ENCODE measurements around the gene DGKQ.

Gene DGKQ

DNA sequence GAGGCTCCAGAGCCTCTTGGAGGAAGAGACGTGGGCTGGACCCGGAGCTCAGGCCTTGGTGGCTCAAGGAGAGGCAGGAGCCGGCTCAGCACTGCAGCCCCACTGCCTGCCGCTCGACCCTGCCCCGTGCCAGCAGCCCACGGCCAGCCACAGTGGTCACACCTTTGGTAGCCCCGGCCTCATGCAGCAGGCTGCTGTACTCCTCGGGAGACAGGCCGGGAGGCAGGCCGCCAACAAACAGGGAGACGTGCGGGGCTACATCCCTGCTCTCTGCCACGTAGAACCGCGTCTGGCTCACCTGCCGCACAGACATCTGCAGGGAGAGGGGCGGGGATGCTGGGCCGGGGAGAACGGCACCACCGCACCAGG lies 7.6 kb downstream of the DGKQ start:
- DNase-seq (ENCODE audit: low read depth, low spot score), result no peak
- no peak overlapping the region for H3K9ac ChIP-seq (ENCODE audit: insufficient read length, low read depth)
- H3K36me3 ChIP-seq (ENCODE audit: insufficient read depth, insufficient read length, low read length), result peaks cover 57% of the 10 kb centered on the region
- H3K27me3 ChIP-seq (ENCODE audit: insufficient read depth, insufficient read length), result no peaks in the 10 kb centered on the region
- peaks cover 20% of the 10 kb centered on the region for H3K4me1 ChIP-seq (ENCODE audit: insufficient read depth, insufficient read length)
- H3K9me3 ChIP-seq (ENCODE audit: insufficient read depth, low read length), result no peaks in the 10 kb centered on the region
- H3K4me3 ChIP-seq (ENCODE audit: insufficient read length, low read depth), result no peak overlapping the region
- TF ChIP-seq YY1 (IDR thresholded peaks at IDR 0.05; ENCODE audit: insufficient read depth, insufficient read length), result no peak
- TF ChIP-seq SUZ12 (IDR thresholded peaks at IDR 0.05; ENCODE audit: extremely low read depth, insufficient read depth, insufficient read length), result no peak
- no peak for TF ChIP-seq ZNF274 (IDR thresholded peaks at IDR 0.05; ENCODE audit: low read depth, low read length)

DNA sequence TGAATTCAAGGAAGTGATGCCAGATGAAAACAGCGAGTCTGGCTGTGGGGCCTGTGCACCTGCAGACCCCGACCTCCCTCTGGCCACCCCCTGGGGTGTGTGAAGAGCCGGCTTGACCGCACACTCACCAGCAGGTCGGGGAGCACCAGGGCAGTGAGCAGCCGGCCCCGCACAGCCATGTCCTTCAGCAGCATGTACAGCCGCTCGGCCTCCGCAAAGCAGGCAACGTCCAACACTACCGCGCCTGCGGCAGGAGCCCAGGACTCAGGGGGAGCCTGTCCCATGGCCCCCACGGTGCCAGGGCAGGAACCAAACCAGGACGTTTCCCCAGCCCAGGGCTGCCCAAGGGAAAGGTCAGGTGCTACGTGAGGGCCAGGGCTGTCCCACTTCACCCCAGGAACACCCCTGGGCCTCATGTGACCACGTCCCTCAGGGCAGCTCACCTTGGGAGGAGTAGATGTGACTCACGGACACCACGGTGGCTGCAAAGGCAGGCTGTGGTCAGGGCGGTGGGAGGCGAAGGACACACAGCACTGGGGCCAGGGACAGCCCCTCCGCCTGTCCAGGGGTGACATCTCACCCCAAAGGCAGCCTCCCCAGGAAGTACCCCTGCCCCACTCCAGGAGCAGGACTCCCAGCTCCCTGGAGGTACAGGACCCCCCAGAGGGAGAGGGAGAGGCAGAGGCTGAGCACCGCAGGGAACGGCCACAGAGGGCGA lies 8.2 kb downstream of the DGKQ start:
- Histone ChIP-seq H3K9me3 (ENCODE audit: insufficient read depth, low read length) (no peaks in the 10 kb centered on the region), H3K27me3 (ENCODE audit: insufficient read depth, insufficient read length) (no peaks in the 10 kb centered on the region), H3K9ac (ENCODE audit: insufficient read length, low read depth) (no peak overlapping the region), H3K4me1 (ENCODE audit: insufficient read depth, insufficient read length) (peaks cover 15% of the 10 kb centered on the region), H3K36me3 (ENCODE audit: insufficient read depth, insufficient read length, low read length) (peaks cover 62% of the 10 kb centered on the region), H3K4me3 (ENCODE audit: insufficient read length, low read depth) (no peak overlapping the region)
- TF ChIP-seq SUZ12 (IDR thresholded peaks at IDR 0.05; ENCODE audit: extremely low read depth, insufficient read depth, insufficient read length) (no peak), ZNF274 (IDR thresholded peaks at IDR 0.05; ENCODE audit: low read depth, low read length) (no peak), YY1 (IDR thresholded peaks at IDR 0.05; ENCODE audit: insufficient read depth, insufficient read length) (no peak)
- DNase-seq (ENCODE audit: low read depth, low spot score), result no peak

DNA sequence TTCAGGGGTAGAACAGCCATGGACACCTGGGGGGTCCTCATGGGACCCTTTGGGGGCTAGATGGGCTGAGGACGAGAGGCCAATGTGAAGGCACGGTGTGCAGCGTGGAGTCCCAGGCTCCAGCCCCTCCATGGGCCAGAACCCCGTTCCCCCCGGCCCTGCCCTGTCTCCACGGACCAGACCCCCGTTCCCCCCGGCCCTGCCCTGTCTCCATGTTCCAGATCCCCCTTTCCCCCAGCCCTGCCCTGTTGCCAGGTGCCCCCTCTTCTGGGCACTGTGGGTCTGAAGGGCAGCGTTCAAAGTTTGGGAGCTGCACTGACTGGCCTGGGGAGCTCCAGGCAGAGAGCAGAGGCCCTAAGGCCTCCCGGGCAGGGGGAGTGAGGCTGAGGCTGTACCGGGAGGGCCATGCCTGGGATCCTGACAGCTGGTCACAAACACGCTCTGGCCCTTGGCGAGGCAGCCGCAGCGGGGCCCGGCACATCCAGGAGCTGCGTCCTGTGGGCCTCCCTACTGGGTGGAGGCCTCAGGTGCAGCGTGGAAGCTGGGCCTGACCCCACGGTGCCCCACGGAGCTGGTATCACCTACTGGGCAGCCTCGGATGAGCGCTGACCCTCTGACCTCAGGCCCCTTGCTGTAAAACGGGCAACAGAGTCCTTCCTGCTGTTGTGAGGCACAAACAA lies 8.9 kb downstream of the DGKQ start:
- TF ChIP-seq SUZ12 (IDR thresholded peaks at IDR 0.05; ENCODE audit: extremely low read depth, insufficient read depth, insufficient read length), result no peak
- TF ChIP-seq YY1 (IDR thresholded peaks at IDR 0.05; ENCODE audit: insufficient read depth, insufficient read length), result no peak
- TF ChIP-seq ZNF274 (IDR thresholded peaks at IDR 0.05; ENCODE audit: low read depth, low read length), result no peak
- H3K9me3 ChIP-seq (ENCODE audit: insufficient read depth, low read length), result no peaks in the 10 kb centered on the region
- no peak overlapping the region for H3K9ac ChIP-seq (ENCODE audit: insufficient read length, low read depth)
- DNase-seq (ENCODE audit: low read depth, low spot score), result no peak
- peaks cover 12% of the 10 kb centered on the region for H3K4me1 ChIP-seq (ENCODE audit: insufficient read depth, insufficient read length)
- H3K36me3 ChIP-seq (ENCODE audit: insufficient read depth, insufficient read length, low read length), result peaks cover 68% of the 10 kb centered on the region
- no peak overlapping the region for H3K4me3 ChIP-seq (ENCODE audit: insufficient read length, low read depth)
- no peaks in the 10 kb centered on the region for H3K27me3 ChIP-seq (ENCODE audit: insufficient read depth, insufficient read length)

DNA sequence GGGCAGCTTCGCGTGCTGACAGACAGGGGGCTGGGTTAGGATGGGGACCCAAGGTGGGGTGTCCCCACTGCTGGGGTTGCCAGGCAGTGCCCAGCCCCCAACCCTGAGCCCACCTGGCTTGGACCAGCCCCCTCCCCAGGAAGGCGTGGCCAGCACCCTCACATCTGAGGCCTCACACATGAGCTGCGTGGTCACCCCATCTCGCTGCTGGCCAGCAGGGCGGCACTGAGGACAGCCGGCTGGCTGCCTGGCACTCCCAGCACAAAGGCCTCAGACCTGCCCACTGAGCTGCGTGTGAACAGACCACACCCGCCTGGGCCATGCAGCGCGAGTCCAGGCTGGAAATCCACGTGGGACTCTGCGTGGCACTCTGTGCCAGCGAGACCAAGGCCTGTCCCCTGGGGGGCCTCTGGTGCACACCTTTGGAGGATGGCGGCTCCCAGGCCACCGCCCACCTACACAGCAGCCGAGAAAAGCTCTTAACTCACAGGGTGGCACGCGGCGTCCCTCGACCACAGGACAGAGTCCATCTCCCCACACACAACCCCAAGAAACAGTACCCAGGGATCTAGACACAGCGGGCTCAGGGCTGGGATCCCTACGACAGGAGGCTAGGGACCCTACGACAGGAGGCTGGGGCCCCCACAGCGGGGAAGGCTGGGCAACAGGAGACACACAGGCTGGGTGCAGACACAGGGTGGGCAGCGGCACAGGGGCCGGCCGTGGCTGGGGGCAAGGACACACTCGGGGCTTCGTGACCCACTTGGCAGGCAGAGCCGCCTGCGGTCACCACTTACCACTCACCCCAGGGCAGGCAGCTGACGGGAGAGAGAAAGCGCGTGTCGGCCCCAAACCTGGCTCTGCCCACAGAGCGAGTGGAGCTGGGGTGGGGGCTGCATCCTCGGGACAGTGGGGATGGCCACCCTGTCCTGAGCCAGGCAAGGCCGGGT lies 9.8 kb downstream of the DGKQ start:
- no peaks in the 10 kb centered on the region for H3K27me3 ChIP-seq (ENCODE audit: insufficient read depth, insufficient read length)
- no peak for DNase-seq (ENCODE audit: low read depth, low spot score)
- peaks cover 71% of the 10 kb centered on the region for H3K36me3 ChIP-seq (ENCODE audit: insufficient read depth, insufficient read length, low read length)
- H3K4me1 ChIP-seq (ENCODE audit: insufficient read depth, insufficient read length), result peaks cover 6% of the 10 kb centered on the region
- no peaks in the 10 kb centered on the region for H3K9me3 ChIP-seq (ENCODE audit: insufficient read depth, low read length)
- H3K4me3 ChIP-seq (ENCODE audit: insufficient read length, low read depth), result no peak overlapping the region
- no peak overlapping the region for H3K9ac ChIP-seq (ENCODE audit: insufficient read length, low read depth)
- TF ChIP-seq YY1 (IDR thresholded peaks at IDR 0.05; ENCODE audit: insufficient read depth, insufficient read length), result no peak
- TF ChIP-seq SUZ12 (IDR thresholded peaks at IDR 0.05; ENCODE audit: extremely low read depth, insufficient read depth, insufficient read length), result no peak
- no peak for TF ChIP-seq ZNF274 (IDR thresholded peaks at IDR 0.05; ENCODE audit: low read depth, low read length)

DNA sequence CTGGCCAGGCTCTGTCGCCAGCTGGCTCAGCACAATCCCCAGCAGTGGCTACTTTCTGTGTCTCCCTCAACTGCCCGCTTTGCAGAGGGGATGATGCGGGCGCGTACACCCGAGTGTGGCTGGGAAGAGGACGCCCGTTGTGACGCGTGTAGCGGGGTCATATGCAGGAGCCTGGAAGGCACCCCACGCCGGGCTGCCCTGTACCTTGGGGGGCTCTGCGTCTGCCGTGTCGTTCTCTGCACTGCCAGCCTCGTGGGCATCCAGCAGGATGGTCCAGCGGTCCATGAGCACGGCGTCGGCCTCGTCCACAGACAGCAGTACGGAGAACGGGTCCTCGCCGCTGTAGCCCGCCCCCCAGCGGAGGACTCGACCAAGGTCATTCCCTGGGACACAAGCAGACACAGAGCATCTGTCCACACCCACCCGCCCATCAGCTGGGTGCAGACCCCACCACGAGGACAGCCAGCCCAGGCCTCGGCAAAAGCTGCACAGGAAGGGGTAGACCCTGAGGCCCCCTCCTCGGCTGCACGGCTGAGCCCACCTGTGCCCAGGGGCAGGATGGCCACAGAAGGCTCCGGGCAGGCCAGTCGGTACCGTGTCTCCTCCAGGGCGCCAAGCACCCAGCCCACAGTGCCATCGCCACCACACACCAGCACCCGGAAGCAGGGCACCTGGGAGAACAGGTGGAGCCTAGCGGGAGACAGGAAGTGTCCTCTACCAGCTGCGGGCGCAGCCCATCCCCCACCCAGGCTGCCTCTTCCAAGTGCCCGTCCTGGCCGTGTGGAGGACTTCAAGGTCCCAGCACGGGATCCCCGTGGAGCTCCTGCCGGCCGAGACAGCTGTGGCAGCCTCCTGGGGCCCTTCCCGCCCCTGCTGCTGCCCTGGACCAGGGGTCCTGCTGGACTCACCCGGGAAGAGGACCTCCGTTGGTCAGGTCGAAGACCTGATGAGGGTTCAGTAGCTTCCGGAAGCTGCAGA lies 10.8 kb downstream of the DGKQ start:
- no peaks in the 10 kb centered on the region for H3K27me3 ChIP-seq (ENCODE audit: insufficient read depth, insufficient read length)
- no peak overlapping the region for H3K4me3 ChIP-seq (ENCODE audit: insufficient read length, low read depth)
- H3K36me3 ChIP-seq (ENCODE audit: insufficient read depth, insufficient read length, low read length), result peaks cover 81% of the 10 kb centered on the region
- DNase-seq (ENCODE audit: low read depth, low spot score), result no peak
- TF ChIP-seq SUZ12 (IDR thresholded peaks at IDR 0.05; ENCODE audit: extremely low read depth, insufficient read depth, insufficient read length) (no peak), YY1 (IDR thresholded peaks at IDR 0.05; ENCODE audit: insufficient read depth, insufficient read length) (no peak), ZNF274 (IDR thresholded peaks at IDR 0.05; ENCODE audit: low read depth, low read length) (no peak)
- no peaks in the 10 kb centered on the region for H3K9me3 ChIP-seq (ENCODE audit: insufficient read depth, low read length)
- no peak overlapping the region for H3K9ac ChIP-seq (ENCODE audit: insufficient read length, low read depth)
- H3K4me1 ChIP-seq (ENCODE audit: insufficient read depth, insufficient read length), result peaks cover 2% of the 10 kb centered on the region

Data from NT2/D1 (cell line).